Colonic mucosa (tissue), 4 donors: Measurements from ENCODE around the gene FHIT. TPM values are rescaled to one million over a fixed set of nuclear protein-coding genes. Genes with fewer than 3 reads are reported as not detected.

Source experiments
- DNase-seq: peaks from one replicate; pipeline ENCODE4 v3.0.0-alpha.2; 2020
- H3K27ac ChIP-seq: fragments of 200-600 bp; one replicate; pipeline ENCODE4 v1.8.0; 2021
- H3K27me3 ChIP-seq: fragments of 200-600 bp; one replicate; pipeline ENCODE4 v1.8.0; 2021
- H3K36me3 ChIP-seq: fragments of 200-600 bp; one replicate; pipeline ENCODE4 v1.8.0; 2021
- H3K4me1 ChIP-seq: fragments of 200-600 bp; one replicate; pipeline ENCODE4 v1.8.0; 2021; ENCODE audit warnings: mild to moderate bottlenecking
- H3K4me3 ChIP-seq: fragments of 200-600 bp; one replicate; pipeline ENCODE4 v1.8.0; 2021
- H3K9ac ChIP-seq, 2 donors: one replicate each; pipeline ENCODE4 v1.7.0; 2013; ENCODE audit warnings: control low read depth in 2 of 2, low read depth in 2 of 2, low read length in 2 of 2
- H3K9me3 ChIP-seq: fragments of 200-600 bp; one replicate; pipeline ENCODE4 v1.8.0; 2021
- intact Hi-C: fragments of 100-400 bp; cut with DNase I; formaldehyde crosslinking; loops from one replicate; pipeline ENCODE4 v1.14.1; 2022
- total RNA-seq, 2 donors: library from RNA; stranded (reverse); fragmentation: NEBNext Ultra II Directional in 1 of 2; extraction: Animal tissue kit (Norgen Biotek cat#: 25700) in 1 of 2; gene quantifications; one replicate each; pipeline ENCODE4 v1.2.1, GENCODE V29; 2021
- TF ChIP-seq, protein P1 (sequence below): fragments of 200-600 bp; IDR thresholded peaks from one replicate; pipeline ENCODE4 v1.8.0; 2022; ENCODE audit warnings: antibody characterized with exemption, mild to moderate bottlenecking
- donor health status: healthy.
- donor health status: DM: no; HTN: no; CAD: no.
- donor health status: DM: no; HTN: no; CAD: no.

The FHIT gene
- total RNA-seq, 2 donors from 2014 or later: 7.7 to 9.4 TPM

DNA sequence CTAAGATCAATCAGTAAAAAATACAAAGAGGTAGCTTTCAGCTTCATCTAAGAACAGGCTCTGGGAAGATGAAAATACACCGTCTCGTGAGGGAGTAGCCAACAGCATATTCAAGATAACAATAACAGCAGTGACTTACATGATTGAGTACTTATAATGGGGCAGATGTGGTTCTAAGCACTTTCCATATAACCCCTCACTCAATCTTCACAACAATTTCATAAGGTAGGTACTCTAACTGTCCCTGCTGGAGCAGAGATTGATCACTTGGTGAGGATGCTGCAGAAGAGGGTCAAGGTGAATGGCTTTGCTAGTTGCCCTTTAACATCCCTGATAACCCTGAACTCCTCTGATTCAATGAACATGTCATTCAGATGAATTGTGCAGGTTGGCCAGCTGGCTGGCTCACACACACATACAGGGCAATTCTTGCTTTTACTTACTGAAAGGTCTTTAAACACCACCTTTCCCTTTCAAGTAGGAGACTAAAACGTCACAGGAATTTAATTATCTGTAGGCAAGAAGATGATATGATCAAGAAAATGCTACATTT lies 1217.3 kb downstream of the FHIT start:
- no peak overlapping the region for H3K4me3 ChIP-seq
- intact Hi-C loops: no loop called here
- no peaks in the 10 kb centered on the region for H3K36me3 ChIP-seq
- H3K27ac ChIP-seq: no peak overlapping the region
- TF ChIP-seq, protein P1, sequence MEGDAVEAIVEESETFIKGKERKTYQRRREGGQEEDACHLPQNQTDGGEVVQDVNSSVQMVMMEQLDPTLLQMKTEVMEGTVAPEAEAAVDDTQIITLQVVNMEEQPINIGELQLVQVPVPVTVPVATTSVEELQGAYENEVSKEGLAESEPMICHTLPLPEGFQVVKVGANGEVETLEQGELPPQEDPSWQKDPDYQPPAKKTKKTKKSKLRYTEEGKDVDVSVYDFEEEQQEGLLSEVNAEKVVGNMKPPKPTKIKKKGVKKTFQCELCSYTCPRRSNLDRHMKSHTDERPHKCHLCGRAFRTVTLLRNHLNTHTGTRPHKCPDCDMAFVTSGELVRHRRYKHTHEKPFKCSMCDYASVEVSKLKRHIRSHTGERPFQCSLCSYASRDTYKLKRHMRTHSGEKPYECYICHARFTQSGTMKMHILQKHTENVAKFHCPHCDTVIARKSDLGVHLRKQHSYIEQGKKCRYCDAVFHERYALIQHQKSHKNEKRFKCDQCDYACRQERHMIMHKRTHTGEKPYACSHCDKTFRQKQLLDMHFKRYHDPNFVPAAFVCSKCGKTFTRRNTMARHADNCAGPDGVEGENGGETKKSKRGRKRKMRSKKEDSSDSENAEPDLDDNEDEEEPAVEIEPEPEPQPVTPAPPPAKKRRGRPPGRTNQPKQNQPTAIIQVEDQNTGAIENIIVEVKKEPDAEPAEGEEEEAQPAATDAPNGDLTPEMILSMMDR: no peak
- H3K27me3 ChIP-seq: no peaks in the 10 kb centered on the region
- H3K4me1 ChIP-seq: no peaks in the 10 kb centered on the region
- DNase-seq: no peak
- H3K9ac ChIP-seq: no peak overlapping the region
- H3K9me3 ChIP-seq: no peaks in the 10 kb centered on the region

DNA sequence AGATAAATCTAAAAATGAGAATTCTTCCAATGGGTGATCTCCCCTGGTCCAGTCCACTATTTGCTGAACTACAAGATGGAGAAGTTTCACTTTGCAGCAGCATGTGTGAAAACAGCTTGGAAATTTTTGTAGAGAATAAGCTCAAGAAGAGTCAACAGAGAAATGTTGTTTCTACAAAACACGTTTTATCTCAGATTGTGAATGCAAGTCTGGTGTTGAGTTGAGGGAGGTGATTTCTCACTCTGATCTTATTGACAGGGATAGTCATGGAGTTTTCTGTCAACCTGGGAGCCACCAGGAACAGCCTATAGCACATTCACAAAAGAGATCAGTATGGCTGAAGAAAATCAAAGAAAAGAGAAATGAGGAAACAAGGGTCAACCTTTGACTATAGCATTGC lies 1220.3 kb downstream of the FHIT start:
- Histone ChIP-seq H3K36me3 (no peaks in the 10 kb centered on the region), H3K9ac (no peak overlapping the region), H3K27me3 (no peaks in the 10 kb centered on the region), H3K9me3 (no peaks in the 10 kb centered on the region), H3K4me3 (no peak overlapping the region), H3K27ac (no peak overlapping the region), H3K4me1 (no peaks in the 10 kb centered on the region)
- TF ChIP-seq, protein P1: no peak
- intact Hi-C loops: no loop called here
- no peak for DNase-seq

DNA sequence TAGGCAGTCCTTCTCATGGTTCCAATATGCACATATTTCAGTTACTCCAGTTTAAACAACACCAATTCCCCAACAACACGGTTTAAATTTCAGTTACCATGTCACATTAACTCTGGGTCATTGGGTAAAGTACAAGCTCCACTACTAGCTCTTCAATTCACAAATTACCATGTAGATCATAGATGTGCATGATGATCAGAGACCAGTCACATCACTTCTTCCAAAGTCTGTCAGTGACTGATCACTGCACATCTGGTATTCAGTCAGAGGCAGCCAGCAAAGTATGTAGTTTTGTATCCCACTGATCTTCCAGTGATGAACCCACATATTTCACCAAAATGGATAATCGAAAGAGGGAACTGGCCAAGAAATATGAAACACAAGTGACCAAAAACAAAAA lies 1223.0 kb downstream of the FHIT start:
- Histone ChIP-seq H3K36me3 (no peaks in the 10 kb centered on the region), H3K9me3 (no peaks in the 10 kb centered on the region), H3K4me1 (no peaks in the 10 kb centered on the region), H3K9ac (no peak overlapping the region), H3K4me3 (no peak overlapping the region), H3K27me3 (no peaks in the 10 kb centered on the region), H3K27ac (no peak overlapping the region)
- DNase-seq: no peak
- TF ChIP-seq, protein P1: no peak
- intact Hi-C loops: no loop called here

DNA sequence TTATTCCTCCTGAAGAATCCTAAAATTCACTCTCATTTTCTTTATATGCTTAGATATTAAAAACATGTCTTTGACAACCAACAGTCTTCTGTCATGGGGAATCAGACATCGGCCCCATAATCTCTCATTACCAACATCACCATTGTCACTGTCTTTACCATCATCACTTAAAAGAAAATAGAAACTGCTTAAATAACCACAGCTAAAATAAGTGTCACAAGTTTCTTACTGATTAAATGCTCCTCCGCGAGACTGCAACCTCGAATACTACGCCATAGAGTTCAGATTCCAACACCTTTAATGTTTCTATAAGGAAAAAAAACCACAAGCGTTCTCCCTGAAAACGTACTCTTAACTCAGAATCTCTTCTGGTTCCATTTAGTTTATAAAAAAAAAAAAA lies 1223.9 kb downstream of the FHIT start:
- no peaks in the 10 kb centered on the region for H3K9me3 ChIP-seq
- TF ChIP-seq, protein P1: no peak
- H3K27ac ChIP-seq: no peak overlapping the region
- no peak for DNase-seq
- no peak overlapping the region for H3K9ac ChIP-seq
- no peaks in the 10 kb centered on the region for H3K4me1 ChIP-seq
- no peaks in the 10 kb centered on the region for H3K36me3 ChIP-seq
- no peak overlapping the region for H3K4me3 ChIP-seq
- intact Hi-C loops: no loop called here
- H3K27me3 ChIP-seq: no peaks in the 10 kb centered on the region

GRCh38 chr3:60025096-60026050 lies 1225.9 kb downstream of the FHIT start:
- Histone ChIP-seq H3K4me3 (no peak overlapping the region), H3K27ac (no peak overlapping the region), H3K27me3 (no peaks in the 10 kb centered on the region), H3K9ac (no peak overlapping the region), H3K9me3 (no peaks in the 10 kb centered on the region), H3K36me3 (no peaks in the 10 kb centered on the region), H3K4me1 (no peaks in the 10 kb centered on the region)
- no peak for DNase-seq
- intact Hi-C loops: no loop called here
- TF ChIP-seq, protein P1: no peak
